Prostate gland (tissue), 2 donors: ENCODE results near the gene FGFBP1.

Experiments
- POLR2A ChIP-seq: fragments of 450-650 bp; IDR thresholded peaks from one replicate; pipeline ENCODE4 v1.6.1; 2016; ENCODE audit warnings: antibody characterized with exemption, mild to moderate bottlenecking
- POLR2AphosphoS5 ChIP-seq: sonication (generic); formaldehyde crosslinking; IDR thresholded peaks from one replicate; pipeline ENCODE4 v1.6.1; 2017; ENCODE audit warnings: antibody characterized with exemption
- TF ChIP-seq, protein P1 (sequence below), 4 experiments: fragments of 200-600 bp in 2 of 4; fragments of 450-650 bp in 2 of 4; sonication (generic) in 2 of 4; IDR thresholded peaks; 1 replicate in 3 of 4; 2 replicates in 1 of 4; pipeline ENCODE4 v1.5.1; 2016 to 2019; ENCODE audit warnings: antibody characterized with exemption in 4 of 4, mild to moderate bottlenecking in 2 of 4, moderate library complexity in 2 of 4

DNA sequence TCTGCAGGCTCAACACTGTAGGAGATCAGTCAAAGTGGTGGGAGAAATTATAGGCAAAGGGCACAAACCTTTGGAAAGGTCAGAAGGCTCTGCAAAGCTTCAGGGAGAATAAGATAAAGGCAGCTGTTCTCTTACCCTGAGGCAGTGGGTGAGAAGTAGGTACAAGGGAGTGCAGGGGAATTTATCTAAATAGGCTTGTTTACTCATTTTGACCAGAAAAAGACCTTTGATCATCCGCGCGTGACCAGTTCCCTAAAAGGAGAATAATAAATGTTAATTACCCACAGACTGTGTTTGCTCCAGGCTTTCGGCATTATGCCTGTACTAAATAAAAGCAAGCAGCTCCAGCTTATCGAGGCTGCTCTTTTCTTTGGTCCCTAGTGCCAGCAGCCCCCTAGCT is 15.1 kb upstream of the FGFBP1 start:
- TF ChIP-seq, protein P1, sequence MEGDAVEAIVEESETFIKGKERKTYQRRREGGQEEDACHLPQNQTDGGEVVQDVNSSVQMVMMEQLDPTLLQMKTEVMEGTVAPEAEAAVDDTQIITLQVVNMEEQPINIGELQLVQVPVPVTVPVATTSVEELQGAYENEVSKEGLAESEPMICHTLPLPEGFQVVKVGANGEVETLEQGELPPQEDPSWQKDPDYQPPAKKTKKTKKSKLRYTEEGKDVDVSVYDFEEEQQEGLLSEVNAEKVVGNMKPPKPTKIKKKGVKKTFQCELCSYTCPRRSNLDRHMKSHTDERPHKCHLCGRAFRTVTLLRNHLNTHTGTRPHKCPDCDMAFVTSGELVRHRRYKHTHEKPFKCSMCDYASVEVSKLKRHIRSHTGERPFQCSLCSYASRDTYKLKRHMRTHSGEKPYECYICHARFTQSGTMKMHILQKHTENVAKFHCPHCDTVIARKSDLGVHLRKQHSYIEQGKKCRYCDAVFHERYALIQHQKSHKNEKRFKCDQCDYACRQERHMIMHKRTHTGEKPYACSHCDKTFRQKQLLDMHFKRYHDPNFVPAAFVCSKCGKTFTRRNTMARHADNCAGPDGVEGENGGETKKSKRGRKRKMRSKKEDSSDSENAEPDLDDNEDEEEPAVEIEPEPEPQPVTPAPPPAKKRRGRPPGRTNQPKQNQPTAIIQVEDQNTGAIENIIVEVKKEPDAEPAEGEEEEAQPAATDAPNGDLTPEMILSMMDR (IDR thresholded peaks at IDR 0.05): no peak
- TF ChIP-seq POLR2A: no peak
- TF ChIP-seq POLR2AphosphoS5: no peak
